Inferior parietal cortex (tissue), 1 donor: Measurements from ENCODE around the gene ZNF574.

Source experiments
- DNase-seq: peaks from one replicate; pipeline ENCODE4 v3.0.0-alpha.2; 2016; ENCODE audit errors: extremely low spot score

ZNF574 gene

GRCh38 chr19:42126574-42126973, 50.6 kb downstream of the ZNF574 start:
- no peak for DNase-seq

GRCh38 chr19:42129399-42130253, 53.7 kb downstream of the ZNF574 start:
- DNase-seq, result no peak

- no peak for DNase-seq
These were observed 54.2 kb downstream of the ZNF574 start for GRCh38 chr19:42130254-42130573.
